HCT116 (cell line): Measurements from ENCODE around the gene MZT2A.
"Not testable (repeated sequence)": the region's sequence is repeated elsewhere in the genome, so short reads cannot be mapped to it uniquely, and the experiment has no call there.

Source experiments
- ATF3 ChIP-seq: IDR thresholded peaks from 2 replicates; pipeline ENCODE4 v1.6.1; 2012
- CBX3 ChIP-seq: IDR thresholded peaks from 2 replicates; pipeline ENCODE4 v1.6.1; 2012; ENCODE audit warnings: low read depth
- CTCF ChIP-seq, 3 experiments: fragments of 200-600 bp in 1 of 3; sonication (generic) in 1 of 3; IDR thresholded peaks in 2 of 3; conservative IDR thresholded peaks in 1 of 3; 2 replicates each; pipeline ENCODE4 v1.5.1; 2012 to 2017; ENCODE audit warnings: low read depth in 2 of 3, low read length in 2 of 3, antibody characterized with exemption in 1 of 3, borderline replicate concordance in 1 of 3, control low read depth in 1 of 3, mild to moderate bottlenecking in 1 of 3, mixed read lengths in 1 of 3, mixed run types in 1 of 3, moderate library complexity in 1 of 3; ENCODE audit not compliant: insufficient read depth in 1 of 3
- EGR1 ChIP-seq: IDR thresholded peaks from 2 replicates; pipeline ENCODE4 v1.6.1; 2012; ENCODE audit warnings: low read depth
- EZH2 ChIP-seq: fragments of 200-600 bp; sonication (generic); IDR thresholded peaks from 2 replicates; pipeline ENCODE4 v1.6.1; 2017; ENCODE audit warnings: antibody characterized with exemption, mixed run types
- MAX ChIP-seq: IDR thresholded peaks from 2 replicates; pipeline ENCODE4 v1.6.1; 2012
- POLR2A ChIP-seq: IDR thresholded peaks from 2 replicates; pipeline ENCODE4 v1.7.0; 2011; ENCODE audit warnings: borderline replicate concordance; ENCODE audit not compliant: insufficient read depth, insufficient read length; ENCODE audit errors: extremely low read depth
- POLR2AphosphoS5 ChIP-seq: IDR thresholded peaks from 2 replicates; pipeline ENCODE4 v1.6.1; 2011; ENCODE audit warnings: mild to moderate bottlenecking, low read depth, low read length, moderate library complexity
- REST ChIP-seq: IDR thresholded peaks from 2 replicates; pipeline ENCODE4 v1.6.1; 2012; ENCODE audit warnings: low read depth
- SIN3A ChIP-seq: IDR thresholded peaks from 2 replicates; pipeline ENCODE4 v1.6.1; 2012; ENCODE audit warnings: low read depth
- SP1 ChIP-seq: IDR thresholded peaks from 2 replicates; pipeline ENCODE4 v1.6.1; 2012; ENCODE audit warnings: low read depth
- TCF7L2 ChIP-seq: IDR thresholded peaks from 2 replicates; pipeline ENCODE4 v1.7.0; 2011; ENCODE audit warnings: borderline replicate concordance, inconsistent platforms; ENCODE audit not compliant: insufficient read depth, insufficient read length; ENCODE audit errors: extremely low read depth

GRCh38 chr2:131511291-131511968, 19.2 kb upstream of the MZT2A start:
- TF ChIP-seq POLR2AphosphoS5; EZH2; TCF7L2; MAX; POLR2A; SP1; CTCF (IDR thresholded peaks at IDR 0.05 in 2 of 3, conservative IDR thresholded peaks at IDR 0.05 in 1 of 3; ENCODE audit: borderline replicate concordance in 1 of 3, insufficient read depth in 1 of 3, low read depth in 2 of 3, low read length in 2 of 3); ATF3; REST; EGR1; SIN3A; CBX3: not testable (repeated sequence)
